Measurements from ENCODE around the gene FBXL17. TPM values are rescaled to one million over a fixed set of nuclear protein-coding genes. Genes with fewer than 3 reads are reported as not detected.

The FBXL17 gene
- total RNA-seq, 1 donor from 2014 or later = 8.2 TPM

GRCh38 chr5:108326982-108327381 lies 54.9 kb downstream of the FBXL17 start:
- Mint-ChIP-seq H3K27ac (no peak overlapping the region), H3K9me3 (no peaks in the 10 kb centered on the region), H3K4me1 (ENCODE audit: low read depth) (no peaks in the 10 kb centered on the region), H3K27me3 (ENCODE audit: insufficient read depth) (no peaks in the 10 kb centered on the region), H3K36me3 (ENCODE audit: low read depth) (no peaks in the 10 kb centered on the region), H3K4me3 (no peak overlapping the region)
- no peak for DNase-seq (ENCODE audit: low spot score)
- intact Hi-C loops (cut with micrococcal nuclease) = no loop called here

- Mint-ChIP-seq H3K9me3 (no peaks in the 10 kb centered on the region), H3K27ac (no peak overlapping the region), H3K27me3 (ENCODE audit: insufficient read depth) (no peaks in the 10 kb centered on the region), H3K4me3 (no peak overlapping the region), H3K36me3 (ENCODE audit: low read depth) (no peaks in the 10 kb centered on the region), H3K4me1 (ENCODE audit: low read depth) (no peaks in the 10 kb centered on the region)
- intact Hi-C loops (cut with micrococcal nuclease) = no loop called here
- no peak for DNase-seq (ENCODE audit: low spot score)
Measured at GRCh38 chr5:108324886-108325285, 57.0 kb downstream of the FBXL17 start.

GRCh38 chr5:108321341-108321740 lies 60.6 kb downstream of the FBXL17 start:
- no peak for DNase-seq (ENCODE audit: low spot score)
- H3K27me3 Mint-ChIP-seq (ENCODE audit: insufficient read depth) = no peaks in the 10 kb centered on the region
- H3K4me3 Mint-ChIP-seq = no peak overlapping the region
- no peaks in the 10 kb centered on the region for H3K4me1 Mint-ChIP-seq (ENCODE audit: low read depth)
- no peaks in the 10 kb centered on the region for H3K9me3 Mint-ChIP-seq
- H3K36me3 Mint-ChIP-seq (ENCODE audit: low read depth) = no peaks in the 10 kb centered on the region
- intact Hi-C loops (cut with micrococcal nuclease) = no loop called here
- H3K27ac Mint-ChIP-seq = no peak overlapping the region

- no peak overlapping the region for H3K4me3 Mint-ChIP-seq
- no peaks in the 10 kb centered on the region for H3K4me1 Mint-ChIP-seq (ENCODE audit: low read depth)
- H3K36me3 Mint-ChIP-seq (ENCODE audit: low read depth) = no peaks in the 10 kb centered on the region
- no peaks in the 10 kb centered on the region for H3K27me3 Mint-ChIP-seq (ENCODE audit: insufficient read depth)
- H3K27ac Mint-ChIP-seq = no peak overlapping the region
- intact Hi-C loops (cut with micrococcal nuclease) = no loop called here
- no peak for DNase-seq (ENCODE audit: low spot score)
- H3K9me3 Mint-ChIP-seq = no peaks in the 10 kb centered on the region
Measured at GRCh38 chr5:108320231-108320630, 61.7 kb downstream of the FBXL17 start.

- Mint-ChIP-seq H3K4me3 (no peak overlapping the region), H3K4me1 (ENCODE audit: low read depth) (peaks cover 5% of the 10 kb centered on the region), H3K27me3 (ENCODE audit: insufficient read depth) (no peaks in the 10 kb centered on the region), H3K27ac (no peak overlapping the region), H3K9me3 (no peaks in the 10 kb centered on the region), H3K36me3 (ENCODE audit: low read depth) (no peaks in the 10 kb centered on the region)
- DNase-seq (ENCODE audit: low spot score) = no peak
- intact Hi-C loops (cut with micrococcal nuclease) = no loop called here
Measured at GRCh38 chr5:108315829-108316228, 66.1 kb downstream of the FBXL17 start.

GRCh38 chr5:108312258-108312657 lies 69.6 kb downstream of the FBXL17 start:
- no peak for DNase-seq (ENCODE audit: low spot score)
- Mint-ChIP-seq H3K27me3 (ENCODE audit: insufficient read depth) (no peaks in the 10 kb centered on the region), H3K9me3 (no peaks in the 10 kb centered on the region), H3K36me3 (ENCODE audit: low read depth) (no peaks in the 10 kb centered on the region), H3K4me1 (ENCODE audit: low read depth) (peaks cover 5% of the 10 kb centered on the region), H3K27ac (no peak overlapping the region), H3K4me3 (no peak overlapping the region)
- intact Hi-C loops (cut with micrococcal nuclease) = no loop called here

GRCh38 chr5:108311682-108312081 lies 70.2 kb downstream of the FBXL17 start:
- Mint-ChIP-seq H3K27ac (no peak overlapping the region), H3K4me3 (no peak overlapping the region), H3K4me1 (ENCODE audit: low read depth) (peaks cover 5% of the 10 kb centered on the region), H3K36me3 (ENCODE audit: low read depth) (no peaks in the 10 kb centered on the region), H3K9me3 (no peaks in the 10 kb centered on the region), H3K27me3 (ENCODE audit: insufficient read depth) (no peaks in the 10 kb centered on the region)
- intact Hi-C loops (cut with micrococcal nuclease) = no loop called here
- DNase-seq (ENCODE audit: low spot score) = no peak

- Mint-ChIP-seq H3K9me3 (no peaks in the 10 kb centered on the region), H3K27ac (no peak overlapping the region), H3K27me3 (ENCODE audit: insufficient read depth) (no peaks in the 10 kb centered on the region), H3K4me1 (ENCODE audit: low read depth) (no peaks in the 10 kb centered on the region), H3K36me3 (ENCODE audit: low read depth) (no peaks in the 10 kb centered on the region), H3K4me3 (no peak overlapping the region)
- no peak for DNase-seq (ENCODE audit: low spot score)
- intact Hi-C loops (cut with micrococcal nuclease) = no loop called here
Measured at GRCh38 chr5:108303611-108304010, 78.3 kb downstream of the FBXL17 start.

- H3K36me3 Mint-ChIP-seq (ENCODE audit: low read depth) = no peaks in the 10 kb centered on the region
- no peaks in the 10 kb centered on the region for H3K9me3 Mint-ChIP-seq
- H3K4me1 Mint-ChIP-seq (ENCODE audit: low read depth) = no peaks in the 10 kb centered on the region
- no peak overlapping the region for H3K4me3 Mint-ChIP-seq
- H3K27me3 Mint-ChIP-seq (ENCODE audit: insufficient read depth) = no peaks in the 10 kb centered on the region
- H3K27ac Mint-ChIP-seq = no peak overlapping the region
- no peak for DNase-seq (ENCODE audit: low spot score)
- intact Hi-C loops (cut with micrococcal nuclease) = no loop called here
Measured at GRCh38 chr5:108303086-108303485, 78.8 kb downstream of the FBXL17 start.

GRCh38 chr5:108297042-108297601 lies 84.8 kb downstream of the FBXL17 start:
- no peak overlapping the region for H3K27ac Mint-ChIP-seq

GRCh38 chr5:108295578-108296368 lies 86.1 kb downstream of the FBXL17 start:
- H3K27ac Mint-ChIP-seq = no peak overlapping the region
- H3K4me1 Mint-ChIP-seq (ENCODE audit: low read depth) = no peaks in the 10 kb centered on the region
- H3K9me3 Mint-ChIP-seq = no peaks in the 10 kb centered on the region
- no peak for DNase-seq (ENCODE audit: low spot score)
- H3K27me3 Mint-ChIP-seq (ENCODE audit: insufficient read depth) = no peaks in the 10 kb centered on the region
- intact Hi-C loops (cut with micrococcal nuclease) = no loop called here
- no peak overlapping the region for H3K4me3 Mint-ChIP-seq
- H3K36me3 Mint-ChIP-seq (ENCODE audit: low read depth) = no peaks in the 10 kb centered on the region

More at GRCh38 chr5:108297042-108297601, 84.8 kb downstream of the FBXL17 start:
- H3K27me3 Mint-ChIP-seq (ENCODE audit: insufficient read depth) = no peaks in the 10 kb centered on the region
- intact Hi-C loops (cut with micrococcal nuclease) = no loop called here
- H3K4me1 Mint-ChIP-seq (ENCODE audit: low read depth) = no peaks in the 10 kb centered on the region
- H3K4me3 Mint-ChIP-seq = no peak overlapping the region
- no peak for DNase-seq (ENCODE audit: low spot score)
- no peaks in the 10 kb centered on the region for H3K36me3 Mint-ChIP-seq (ENCODE audit: low read depth)
- H3K9me3 Mint-ChIP-seq = no peaks in the 10 kb centered on the region

- intact Hi-C loops (cut with micrococcal nuclease) = no loop called here
- Mint-ChIP-seq H3K36me3 (ENCODE audit: low read depth) (peaks cover 2% of the 10 kb centered on the region), H3K9me3 (peaks cover 18% of the 10 kb centered on the region), H3K4me1 (ENCODE audit: low read depth) (peaks cover 7% of the 10 kb centered on the region), H3K4me3 (no peak overlapping the region), H3K27me3 (ENCODE audit: insufficient read depth) (no peaks in the 10 kb centered on the region), H3K27ac (no peak overlapping the region)
- DNase-seq (ENCODE audit: low spot score) = no peak
Measured at GRCh38 chr5:108280960-108281569, 100.8 kb downstream of the FBXL17 start.

GRCh38 chr5:108280248-108280647 lies 101.7 kb downstream of the FBXL17 start:
- Mint-ChIP-seq H3K27ac (no peak overlapping the region), H3K9me3 (peaks cover 18% of the 10 kb centered on the region), H3K4me1 (ENCODE audit: low read depth) (peaks cover 7% of the 10 kb centered on the region), H3K36me3 (ENCODE audit: low read depth) (peaks cover 2% of the 10 kb centered on the region), H3K4me3 (no peak overlapping the region), H3K27me3 (ENCODE audit: insufficient read depth) (no peaks in the 10 kb centered on the region)
- intact Hi-C loops (cut with micrococcal nuclease) = no loop called here
- no peak for DNase-seq (ENCODE audit: low spot score)
